Fibroblast of skin of right quadriceps (primary cell): ENCODE results near the gene SLC6A13.
A peak's percentile ranks its signal among the peaks of the same experiment; 100 is the strongest.
"Not testable (repeated sequence)": the region's sequence is repeated elsewhere in the genome, so short reads cannot be mapped to it uniquely, and the experiment has no call there.

Experiments
- DNase-seq: peaks from one replicate; pipeline ENCODE4 v3.0.0-alpha.2; 2013

SLC6A13 gene

GRCh38 chr12:263574-263973 lies 938 bp upstream of the SLC6A13 start:
- peak; percentile 40 for DNase-seq

GRCh38 chr12:262113-262512 lies 523 bp downstream of the SLC6A13 start:
- DNase-seq, result no peak

DNA sequence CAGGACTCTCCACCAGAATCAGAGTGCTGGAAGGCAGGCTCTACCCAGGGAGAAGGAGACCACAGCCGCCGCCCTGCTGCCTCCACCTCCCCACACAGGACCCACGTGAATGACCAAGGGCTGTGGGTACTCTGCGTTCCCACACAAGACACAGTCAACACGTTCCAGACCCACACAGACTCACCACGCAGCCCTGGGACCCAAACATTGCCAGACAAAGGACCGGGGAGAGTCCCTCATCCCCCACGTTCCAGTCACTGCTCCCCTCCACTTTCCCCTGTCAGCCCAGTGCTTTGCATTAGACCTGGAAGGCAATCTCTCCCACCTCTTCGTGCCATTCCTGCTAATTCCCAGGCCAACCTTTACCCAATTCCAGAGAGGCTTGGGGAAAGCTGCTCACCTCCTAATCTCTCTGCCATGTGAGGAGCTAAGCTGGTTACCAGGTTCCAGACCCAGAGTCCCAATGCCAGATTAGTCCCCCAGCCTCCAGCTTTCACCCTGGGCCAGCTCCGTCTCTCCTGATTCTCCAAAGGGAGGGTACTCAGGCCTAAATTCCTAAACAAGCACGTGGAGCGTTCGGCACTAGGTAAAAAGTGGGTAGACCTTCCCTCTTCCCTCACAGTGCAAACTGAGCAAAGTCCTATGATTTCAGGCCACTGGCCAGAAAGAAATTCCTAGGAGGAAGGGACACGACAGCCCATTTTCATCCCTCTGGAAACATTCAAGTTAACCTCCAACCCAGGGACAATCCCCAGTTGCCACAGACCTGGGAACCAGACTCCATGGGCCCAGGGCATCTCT lies 4.9 kb downstream of the SLC6A13 start:
- no peak for DNase-seq

DNA sequence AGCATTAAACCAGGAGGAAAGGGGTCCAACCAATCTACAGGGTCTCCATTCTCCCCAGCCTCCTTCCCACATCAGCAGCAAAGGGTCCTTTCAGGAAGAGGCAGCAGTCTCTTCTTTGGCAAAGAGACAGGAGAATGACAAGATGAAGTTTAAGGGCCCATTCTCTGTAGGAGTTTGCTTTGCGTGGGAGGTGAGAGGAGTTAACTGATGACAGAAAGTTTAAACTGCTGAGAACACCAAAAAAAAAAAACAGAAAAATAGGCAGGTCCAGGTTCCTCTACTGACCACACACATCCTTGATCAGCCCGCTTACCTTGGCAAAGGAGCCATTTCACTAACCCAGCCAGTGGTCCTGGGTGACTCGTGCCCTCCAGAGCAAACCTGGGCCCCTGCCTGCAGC lies 5.7 kb downstream of the SLC6A13 start:
- DNase-seq, result no peak

GRCh38 chr12:256225-256624 lies 6.4 kb downstream of the SLC6A13 start:
- DNase-seq, result no peak

DNA sequence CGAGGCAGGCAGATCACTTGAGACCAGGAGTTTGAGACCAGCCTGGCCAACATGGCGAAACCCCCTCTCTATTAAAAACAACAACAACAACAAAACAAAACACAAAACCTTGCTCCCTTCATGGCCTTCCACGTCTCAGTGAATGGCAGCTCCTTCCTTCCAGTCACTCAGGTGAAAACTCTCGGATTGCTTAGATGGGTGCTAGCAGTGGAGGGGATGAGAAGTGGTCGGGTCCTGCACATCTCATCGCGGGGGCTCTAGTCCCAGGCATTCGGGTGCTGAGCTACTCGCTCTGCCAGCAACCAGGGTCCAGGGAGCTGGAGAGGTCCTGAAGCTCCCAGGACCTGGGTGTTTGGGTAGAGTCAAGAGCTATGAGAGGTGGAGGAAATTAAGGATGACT lies 7.7 kb downstream of the SLC6A13 start:
- no peak for DNase-seq

DNA sequence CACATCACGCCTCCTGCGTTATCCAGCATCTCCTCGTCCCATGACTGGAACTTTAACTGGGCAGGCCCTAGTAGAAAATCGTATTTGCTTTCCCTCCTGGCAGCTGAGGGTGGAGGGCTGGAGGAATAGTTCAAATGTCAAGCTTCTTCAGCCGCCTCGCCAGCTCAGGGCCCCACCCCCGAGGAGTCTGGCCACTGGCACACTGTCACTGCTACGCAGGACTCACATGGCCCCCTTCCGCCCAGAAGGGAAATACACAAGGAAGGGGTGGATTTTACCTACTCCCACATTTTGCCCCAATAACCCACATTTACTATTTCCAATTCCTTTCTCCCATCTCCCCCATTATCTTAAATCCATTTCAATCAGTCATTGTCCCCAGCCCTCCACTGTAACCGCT lies 8.6 kb downstream of the SLC6A13 start:
- DNase-seq, result no peak

DNA sequence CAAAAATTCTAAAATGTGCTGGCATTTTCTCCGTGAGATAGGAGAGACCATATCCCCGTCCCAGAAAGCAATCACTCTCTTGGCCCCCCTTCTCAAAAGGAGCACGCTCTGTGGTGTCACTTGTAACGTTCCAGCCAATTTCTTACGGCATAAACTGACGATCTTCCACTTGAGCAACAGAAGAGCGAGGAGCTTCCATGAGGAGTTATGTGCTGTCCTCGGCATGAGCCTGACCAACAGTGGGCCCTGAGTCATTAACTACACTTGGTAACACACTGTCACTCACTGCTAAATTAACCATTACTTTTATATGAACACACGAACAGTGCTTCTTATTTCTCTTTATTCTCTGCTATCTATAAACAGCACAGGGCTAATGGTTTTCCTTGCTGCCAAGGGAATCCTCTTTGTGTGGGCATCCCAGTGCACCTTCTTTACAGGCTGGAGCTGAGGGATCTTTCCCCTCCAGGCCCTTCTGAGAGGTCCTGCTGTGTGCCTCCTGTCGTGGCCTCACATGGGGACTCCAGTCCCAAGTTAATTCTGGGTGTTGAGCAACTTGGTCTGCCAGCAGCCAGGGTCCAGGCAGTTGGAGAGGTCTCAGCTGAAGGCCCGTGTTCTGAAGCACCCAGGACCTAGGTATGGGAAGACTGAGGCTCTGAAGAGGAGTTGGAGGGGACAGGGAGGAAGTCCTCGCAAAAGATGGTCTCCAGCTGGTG lies 9.4 kb downstream of the SLC6A13 start:
- no peak for DNase-seq

DNA sequence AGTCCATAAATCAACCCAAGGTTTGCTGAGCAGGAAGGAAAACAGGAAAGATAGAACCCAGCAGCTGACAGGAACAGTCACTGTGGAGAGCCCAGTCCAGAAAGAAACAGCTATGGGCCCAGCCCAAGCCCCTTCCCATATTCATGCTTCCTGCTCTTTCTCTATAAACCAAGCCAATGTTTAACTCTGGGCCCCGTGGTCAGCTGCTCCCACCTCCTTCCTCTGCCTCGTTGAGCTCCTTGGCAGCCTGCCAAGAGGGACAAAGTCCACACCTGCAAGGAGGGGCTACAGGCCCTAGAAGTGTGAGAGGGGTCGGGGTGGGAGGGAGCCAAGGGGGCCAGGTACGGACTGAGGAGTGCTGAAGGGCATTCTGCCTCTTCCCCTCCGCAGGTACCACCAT lies 10.0 kb downstream of the SLC6A13 start:
- DNase-seq, result no peak

DNA sequence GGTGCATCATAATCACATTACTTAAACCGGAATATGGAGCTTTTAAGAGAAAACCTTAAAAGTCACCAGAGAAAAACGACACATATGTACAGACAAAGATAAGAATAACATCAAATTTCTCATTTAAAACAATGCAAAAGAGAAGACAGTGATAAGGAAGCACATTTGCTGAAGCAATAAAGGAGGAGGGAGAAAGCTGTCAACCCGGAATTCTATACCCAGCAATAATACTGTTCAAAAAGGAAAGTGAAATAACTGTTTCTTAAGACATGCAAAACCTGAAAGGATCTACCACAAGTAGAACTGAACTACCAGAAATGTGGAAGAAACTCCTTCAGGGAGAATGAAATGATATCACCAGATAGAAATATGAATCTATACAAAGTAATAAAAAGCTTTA lies 15.4 kb downstream of the SLC6A13 start:
- DNase-seq, result no peak

GRCh38 chr12:243381-243780 lies 19.3 kb downstream of the SLC6A13 start:
- no peak for DNase-seq

DNA sequence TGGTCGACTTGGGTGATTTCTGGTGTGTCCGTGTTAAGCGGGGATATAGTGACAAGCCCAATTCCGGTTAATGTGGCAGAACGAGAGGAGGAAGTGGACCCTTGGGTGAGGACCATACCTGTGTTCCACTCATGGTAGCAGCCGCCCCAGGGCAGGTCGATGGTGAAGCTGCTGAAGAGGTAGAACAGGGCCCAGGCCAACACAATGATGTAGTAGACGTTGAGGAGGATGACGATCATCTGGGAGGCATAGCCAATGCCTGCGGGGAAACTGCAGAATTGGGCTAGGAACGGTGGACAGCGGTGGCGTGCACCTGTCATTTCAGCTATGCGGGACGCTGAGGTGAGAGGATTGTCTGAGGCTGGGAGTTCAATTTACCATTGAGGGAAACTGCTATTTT lies 20.1 kb downstream of the SLC6A13 start:
- no peak for DNase-seq

- no peak for DNase-seq
Observed at GRCh38 chr12:241266-241665, 21.4 kb downstream of the SLC6A13 start.

DNA sequence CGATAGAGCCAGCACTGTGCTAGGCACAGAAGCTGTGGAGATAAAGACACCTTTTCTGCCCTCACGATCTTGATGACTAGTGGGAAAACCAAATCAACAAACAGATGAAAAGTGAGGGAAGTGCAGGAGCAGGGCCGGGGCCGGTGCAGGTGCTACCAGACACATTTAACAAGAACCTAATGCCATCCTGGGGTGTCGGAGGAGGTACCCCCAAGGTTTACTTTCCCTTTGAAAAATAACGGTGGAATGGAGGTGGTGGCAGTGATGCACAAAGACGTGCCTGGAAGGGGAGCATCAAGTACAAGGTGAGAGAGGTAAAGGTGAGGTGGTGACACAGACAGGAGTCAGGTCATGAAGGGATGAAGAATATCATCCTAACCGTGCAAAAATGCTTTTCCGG lies 22.1 kb downstream of the SLC6A13 start:
- no peak for DNase-seq

DNA sequence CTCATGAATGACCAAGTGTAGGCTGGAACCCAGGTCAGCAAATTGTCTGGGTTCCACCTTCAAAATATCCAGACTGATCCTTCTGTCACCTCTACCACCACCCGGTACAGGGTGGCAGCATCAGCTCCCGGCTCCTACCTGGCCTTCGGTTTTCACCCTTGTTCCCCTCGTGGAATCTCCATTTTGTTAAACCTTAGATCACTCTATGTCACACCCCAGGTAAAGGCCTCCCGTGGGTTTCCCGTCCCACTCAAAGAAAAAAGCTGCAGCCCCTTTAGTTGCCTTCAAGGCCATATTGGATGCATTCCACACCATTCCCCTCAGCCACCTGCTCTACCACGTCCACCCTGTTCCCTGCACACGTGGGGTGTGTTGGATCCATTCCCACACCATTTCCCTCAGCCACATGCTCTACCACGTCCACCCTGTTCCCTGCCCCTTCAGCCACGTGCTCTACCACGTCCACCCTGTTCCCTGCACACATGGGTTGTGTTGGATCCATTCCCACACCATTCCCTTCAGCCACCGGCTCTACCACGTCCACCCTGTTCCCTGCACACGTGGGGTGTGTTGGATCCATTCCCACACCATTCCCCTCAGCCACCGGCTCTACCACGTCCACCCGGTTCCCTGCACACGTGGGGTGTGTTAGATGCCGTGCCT lies 23.8 kb downstream of the SLC6A13 start:
- no peak for DNase-seq

- DNase-seq, result no peak
Observed at GRCh38 chr12:238116-238515, 24.5 kb downstream of the SLC6A13 start.

- DNase-seq, result no peak
Observed at GRCh38 chr12:237026-237815, 25.4 kb downstream of the SLC6A13 start.

GRCh38 chr12:236445-236844 lies 26.2 kb downstream of the SLC6A13 start:
- no peak for DNase-seq

- DNase-seq, result not testable (repeated sequence)
Observed at GRCh38 chr12:235967-236366, 26.7 kb downstream of the SLC6A13 start.

GRCh38 chr12:234891-235415 lies 27.7 kb downstream of the SLC6A13 start:
- DNase-seq, result no peak

DNA sequence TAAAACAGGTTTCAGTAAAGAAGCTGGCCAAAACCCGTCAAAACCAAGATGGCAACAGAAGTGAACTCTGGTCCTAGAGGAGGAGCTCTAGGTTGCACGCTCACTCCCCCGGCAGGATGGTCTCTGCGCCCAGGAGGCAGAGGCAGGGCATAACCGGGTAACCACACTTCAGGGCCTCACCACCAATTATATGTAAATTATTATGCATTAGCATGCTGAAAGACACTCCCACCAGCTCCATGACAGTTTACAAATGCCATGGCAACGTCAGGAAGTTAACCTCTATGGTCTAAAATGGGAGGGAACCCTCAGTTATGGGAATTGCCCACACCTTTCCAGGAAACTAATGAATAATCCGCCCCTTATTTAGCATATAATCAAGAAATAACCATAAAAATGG lies 28.6 kb downstream of the SLC6A13 start:
- DNase-seq, result no peak

DNA sequence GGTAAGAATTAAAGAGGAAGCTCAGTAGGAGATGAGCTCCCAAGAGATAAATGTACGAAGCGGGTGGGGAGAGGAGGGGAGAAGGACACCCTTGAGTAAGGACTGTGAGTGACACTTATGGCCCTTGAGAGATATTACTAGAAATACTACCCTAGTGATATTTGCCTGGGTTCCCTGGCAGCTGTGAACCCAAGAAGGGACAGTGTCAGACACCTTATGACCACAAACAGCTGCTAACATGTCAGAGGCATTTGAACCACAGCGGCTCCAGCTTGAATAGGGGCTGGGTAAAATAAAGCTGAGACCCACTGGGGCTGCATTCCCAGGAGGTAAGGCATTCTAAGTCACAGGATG lies 29.0 kb downstream of the SLC6A13 start:
- DNase-seq, result no peak
